Calu3 (cell line): Measurements from ENCODE around the gene DSC1. TPM values are rescaled to one million over a fixed set of nuclear protein-coding genes. Genes with fewer than 3 reads are reported as not detected.

Source experiments
- BruUV-seq: library from RNA; stranded (reverse); fragments of 400-500 nt; replicated peaks from 2 replicates; lab custom pipeline; 2021; lab: Mats Ljungman, UMichigan
- CTCF ChIA-PET: fragments of 300-600 bp; sonication (Branson Sonifier 250); formaldehyde crosslinking; loops from one replicate; lab custom pipeline; 2022; ENCODE audit warnings: antibody characterized with exemption; lab: Charles Lee
- DNase-seq: peaks from one replicate; pipeline ENCODE4 v3.0.0; 2022
- H3K27ac Mint-ChIP-seq: one replicate; pipeline ENCODE4 v1.8.0; 2022; ENCODE audit warnings: mixed read lengths; ENCODE audit not compliant: unreplicated experiment
- H3K27me3 Mint-ChIP-seq: one replicate; pipeline ENCODE4 v1.8.0; 2022; ENCODE audit warnings: mixed read lengths; ENCODE audit not compliant: unreplicated experiment
- H3K36me3 Mint-ChIP-seq: one replicate; pipeline ENCODE4 v1.8.0; 2022; ENCODE audit warnings: mild to moderate bottlenecking, moderate library complexity, mixed read lengths; ENCODE audit not compliant: insufficient read depth, unreplicated experiment
- H3K4me1 Mint-ChIP-seq: one replicate; pipeline ENCODE4 v1.8.0; 2022; ENCODE audit warnings: mild to moderate bottlenecking, low read depth, mixed read lengths; ENCODE audit not compliant: unreplicated experiment
- H3K4me3 Mint-ChIP-seq: one replicate; pipeline ENCODE4 v1.8.0; 2022; ENCODE audit warnings: mild to moderate bottlenecking, low read depth, moderate library complexity, mixed read lengths; ENCODE audit not compliant: unreplicated experiment
- H3K9me3 Mint-ChIP-seq: one replicate; pipeline ENCODE4 v1.8.0; 2022; ENCODE audit warnings: low read depth, mixed read lengths; ENCODE audit not compliant: unreplicated experiment
- intact Hi-C: fragments of 100-400 bp; cut with micrococcal nuclease; formaldehyde crosslinking; loops from one replicate; pipeline ENCODE4 v1.10.0; 2022; ENCODE audit not compliant: unreplicated experiment
- total RNA-seq: library from RNA; stranded (reverse); gene quantifications from 2 replicates; pipeline ENCODE4 v1.2.3, GENCODE V29; 2022
- TF ChIP-seq, protein P1 (sequence below): fragments of 200-600 bp; IDR thresholded peaks from one replicate; pipeline ENCODE4 v1.8.0; 2022; ENCODE audit warnings: antibody characterized with exemption; ENCODE audit not compliant: unreplicated experiment

The DSC1 gene
- total RNA-seq, 1 experiment from 2014 or later: not detected

DNA sequence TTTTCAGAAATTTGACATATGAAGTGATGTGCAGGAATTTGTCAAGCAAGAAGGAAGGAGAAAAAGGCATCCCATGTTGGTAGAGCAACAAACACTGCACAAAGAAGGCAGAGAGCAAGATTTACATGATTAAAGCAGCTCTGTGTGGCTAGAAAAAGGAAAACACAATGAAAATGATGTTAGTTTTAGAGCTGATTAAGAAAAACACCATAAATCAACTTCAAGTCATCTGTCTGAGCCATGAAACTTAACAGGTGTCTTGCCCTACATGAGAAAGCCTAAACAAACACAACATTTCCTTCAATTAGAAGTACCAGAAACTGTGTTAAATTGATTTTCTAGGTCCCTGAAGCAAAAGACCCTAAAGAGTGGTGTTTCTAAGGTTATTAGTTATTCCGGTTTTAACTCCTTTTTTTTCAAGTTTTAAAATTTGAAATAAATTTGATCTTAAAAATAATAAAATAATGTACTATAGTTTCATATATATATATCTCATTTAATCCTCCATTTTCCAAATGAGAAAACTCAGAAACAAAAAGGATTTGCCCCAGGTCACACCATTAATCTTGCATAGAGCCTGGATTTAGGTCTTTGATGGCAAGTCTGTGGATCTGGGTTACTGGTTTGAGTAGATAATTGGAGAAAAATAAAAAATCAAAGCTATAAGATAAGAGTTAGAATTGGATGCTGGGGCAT is 8.6 kb upstream of the DSC1 start:
- no peak overlapping the region for H3K4me3 Mint-ChIP-seq

DNA sequence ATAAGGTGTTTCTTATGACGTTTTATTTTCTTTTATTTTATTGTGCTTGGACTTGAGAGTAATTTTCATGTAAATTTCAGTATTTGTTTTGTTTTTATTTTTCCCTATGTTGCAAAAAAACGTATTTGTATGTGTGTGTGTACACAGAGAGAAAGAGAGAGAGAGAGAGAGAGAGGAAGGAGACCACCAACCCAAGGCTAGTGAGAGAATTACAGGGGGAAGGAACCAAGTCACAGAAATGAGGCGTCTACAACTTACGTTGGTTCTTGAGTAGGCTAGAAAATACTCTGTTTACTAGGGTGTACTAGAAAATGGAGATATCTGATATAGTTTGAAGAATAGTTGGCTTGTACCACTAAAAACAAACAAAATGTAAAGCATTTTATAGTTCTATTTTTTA is 7.7 kb upstream of the DSC1 start:
- H3K27ac Mint-ChIP-seq: no peak overlapping the region
- H3K36me3 Mint-ChIP-seq: no peaks in the 10 kb centered on the region

More for the DNA sequence above, 8.6 kb upstream of the DSC1 start:
- intact Hi-C loops: no loop called here
- no peaks in the 10 kb centered on the region for H3K4me1 Mint-ChIP-seq
- no peaks in the 10 kb centered on the region for H3K27me3 Mint-ChIP-seq
- TF ChIP-seq, protein P1, sequence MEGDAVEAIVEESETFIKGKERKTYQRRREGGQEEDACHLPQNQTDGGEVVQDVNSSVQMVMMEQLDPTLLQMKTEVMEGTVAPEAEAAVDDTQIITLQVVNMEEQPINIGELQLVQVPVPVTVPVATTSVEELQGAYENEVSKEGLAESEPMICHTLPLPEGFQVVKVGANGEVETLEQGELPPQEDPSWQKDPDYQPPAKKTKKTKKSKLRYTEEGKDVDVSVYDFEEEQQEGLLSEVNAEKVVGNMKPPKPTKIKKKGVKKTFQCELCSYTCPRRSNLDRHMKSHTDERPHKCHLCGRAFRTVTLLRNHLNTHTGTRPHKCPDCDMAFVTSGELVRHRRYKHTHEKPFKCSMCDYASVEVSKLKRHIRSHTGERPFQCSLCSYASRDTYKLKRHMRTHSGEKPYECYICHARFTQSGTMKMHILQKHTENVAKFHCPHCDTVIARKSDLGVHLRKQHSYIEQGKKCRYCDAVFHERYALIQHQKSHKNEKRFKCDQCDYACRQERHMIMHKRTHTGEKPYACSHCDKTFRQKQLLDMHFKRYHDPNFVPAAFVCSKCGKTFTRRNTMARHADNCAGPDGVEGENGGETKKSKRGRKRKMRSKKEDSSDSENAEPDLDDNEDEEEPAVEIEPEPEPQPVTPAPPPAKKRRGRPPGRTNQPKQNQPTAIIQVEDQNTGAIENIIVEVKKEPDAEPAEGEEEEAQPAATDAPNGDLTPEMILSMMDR: no peak
- H3K36me3 Mint-ChIP-seq: no peaks in the 10 kb centered on the region
- no TSS peak for BruUV-seq
- H3K27ac Mint-ChIP-seq: no peak overlapping the region
- no peak for DNase-seq
- H3K9me3 Mint-ChIP-seq: peaks cover 4% of the 10 kb centered on the region
- CTCF ChIA-PET: no interaction called here

DNA sequence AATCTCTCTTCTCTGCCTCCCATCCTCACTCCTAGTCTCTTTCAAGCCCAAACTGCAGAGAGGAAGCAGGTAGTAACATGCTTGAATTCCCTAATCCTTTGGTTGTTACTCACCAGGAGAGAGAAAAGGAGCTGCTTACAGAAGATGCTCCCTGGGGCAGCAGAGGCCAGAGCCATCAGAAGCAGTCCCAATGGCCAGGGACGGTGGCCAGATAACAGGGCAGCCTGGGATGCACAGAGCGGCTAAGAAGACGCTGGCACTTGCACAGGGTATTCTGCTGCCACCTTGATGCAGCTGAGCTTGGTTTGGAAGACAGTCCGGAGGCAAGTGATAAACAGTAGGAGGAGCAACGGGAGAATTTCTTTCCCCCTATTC is 250 bp downstream of the DSC1 start:
- Mint-ChIP-seq H3K9me3 (no peaks in the 10 kb centered on the region), H3K4me1 (peaks cover 14% of the 10 kb centered on the region), H3K4me3 (no peak overlapping the region), H3K36me3 (peaks cover 3% of the 10 kb centered on the region), H3K27me3 (no peaks in the 10 kb centered on the region), H3K27ac (no peak overlapping the region)
- intact Hi-C loops: no loop called here
- TF ChIP-seq, protein P1: no peak
- DNase-seq: no peak
- CTCF ChIA-PET: no interaction called here
- BruUV-seq: no TSS peak

More for the DNA sequence above, 7.7 kb upstream of the DSC1 start:
- Mint-ChIP-seq H3K4me3 (no peak overlapping the region), H3K27me3 (no peaks in the 10 kb centered on the region), H3K9me3 (no peaks in the 10 kb centered on the region), H3K4me1 (no peaks in the 10 kb centered on the region)
- CTCF ChIA-PET: no interaction called here
- BruUV-seq: no TSS peak
- TF ChIP-seq, protein P1: no peak
- intact Hi-C loops: no loop called here
- DNase-seq: no peak

DNA sequence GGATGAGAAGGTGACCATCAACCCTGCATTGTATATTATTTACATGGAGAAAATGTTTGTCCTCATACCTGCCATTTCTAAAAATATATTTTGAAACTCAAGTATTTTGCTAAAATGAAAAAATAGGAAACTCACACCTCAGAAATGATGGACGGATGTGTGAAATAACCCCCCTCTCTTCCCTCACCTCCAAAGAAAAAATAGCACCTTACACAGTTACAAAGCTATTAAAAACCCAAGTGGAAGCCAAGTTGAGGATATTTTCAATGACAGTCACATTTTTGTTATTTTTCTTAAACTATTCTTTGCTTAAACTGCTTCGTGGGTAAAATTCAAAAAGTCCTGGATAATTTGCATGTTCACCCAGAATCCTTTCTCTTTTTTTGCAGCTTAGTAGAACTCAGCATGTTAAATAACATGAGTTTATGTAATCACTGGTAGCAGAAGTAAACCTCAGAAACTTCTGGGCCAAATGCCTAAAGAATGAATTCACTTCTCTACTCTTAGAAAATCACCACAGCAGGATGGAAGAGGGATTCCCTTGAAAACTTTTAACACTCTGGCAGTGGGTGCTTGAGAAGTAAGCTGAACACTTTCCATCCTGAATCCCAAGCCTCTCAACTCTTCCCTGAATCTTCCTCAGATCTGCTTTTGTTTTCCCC is 768 bp downstream of the DSC1 start:
- no peak for DNase-seq
- H3K27ac Mint-ChIP-seq: no peak overlapping the region
- H3K4me3 Mint-ChIP-seq: no peak overlapping the region
- CTCF ChIA-PET: no interaction called here
- H3K4me1 Mint-ChIP-seq: peaks cover 19% of the 10 kb centered on the region
- H3K36me3 Mint-ChIP-seq: peaks cover 6% of the 10 kb centered on the region
- H3K27me3 Mint-ChIP-seq: no peaks in the 10 kb centered on the region
- intact Hi-C loops: no loop called here
- TF ChIP-seq, protein P1: no peak
- no peaks in the 10 kb centered on the region for H3K9me3 Mint-ChIP-seq
- no TSS peak for BruUV-seq
